AG04450 (cell line): Measurements from ENCODE around the gene PITHD1. TPM values are rescaled to one million over a fixed set of nuclear protein-coding genes. Genes with fewer than 3 reads are reported as not detected.

Source experiments
- CTCF ChIA-PET: fragments of 300-600, 350-600 bp; formaldehyde crosslinking; extraction: SDS; loops from one replicate; lab custom pipeline; 2022; ENCODE audit warnings: antibody characterized with exemption, inconsistent platforms; lab: Charles Lee
- POLR2A ChIA-PET: fragments of 350-600 bp; formaldehyde crosslinking; extraction: SDS; loops from one replicate; lab custom pipeline; 2021; ENCODE audit warnings: antibody characterized with exemption, inconsistent platforms; lab: Yijun Ruan, JAX
- DNase-seq: peaks from one replicate; pipeline ENCODE4 v3.0.0-alpha.2; 2011; ENCODE audit warnings: low read depth, low spot score
- H3K27ac ChIP-seq: one replicate; pipeline ENCODE4 v1.5.1; 2012; ENCODE audit warnings: low read depth, low read length, control low read depth
- H3K27me3 ChIP-seq: one replicate; pipeline ENCODE4 v1.6.0; 2012; ENCODE audit warnings: low read length; ENCODE audit not compliant: control insufficient read depth, insufficient read depth
- H3K4me3 ChIP-seq: 2 replicates; pipeline ENCODE4 v1.5.1; 2011; ENCODE audit warnings: mild to moderate bottlenecking, low read depth, low read length, control low read depth
- H3K9me3 ChIP-seq: 2 replicates; pipeline ENCODE4 v1.5.1; 2012; ENCODE audit warnings: low read length; ENCODE audit not compliant: control insufficient read depth, insufficient read depth
- CTCF ChIP-seq: IDR thresholded peaks from 2 replicates; pipeline ENCODE4 v1.5.1; 2011; ENCODE audit warnings: low read depth, low read length, control low read depth, inconsistent platforms
- polyA plus RNA-seq: library from polyadenylated mRNA; depleted of rRNA; stranded (reverse); fragments of >200 nt; gene quantifications from 2 replicates; pipeline ENCODE4 v1.2.3, GENCODE V29; 2011; rRNA removed

The PITHD1 gene
- polyA plus RNA-seq, 1 experiment = 41.1 TPM

DNA sequence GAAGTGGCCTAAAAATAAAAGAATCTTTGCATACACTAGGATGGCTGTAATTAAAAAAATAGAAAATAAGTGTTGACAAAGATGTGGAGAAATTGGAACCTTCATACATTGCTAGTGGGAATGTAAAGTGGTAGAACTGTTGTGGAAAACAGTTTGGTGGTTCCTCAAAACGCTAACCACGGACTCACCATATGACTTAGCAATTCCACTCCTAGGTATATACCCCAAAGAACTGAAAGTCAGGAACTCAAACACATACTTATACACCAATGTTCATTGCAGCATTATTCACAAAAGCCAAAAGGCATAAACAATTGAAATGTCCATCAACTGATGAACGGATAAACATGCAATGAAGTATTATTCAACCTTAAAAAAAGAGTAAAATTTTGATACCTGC lies 57.8 kb downstream of the PITHD1 start:
- no peak for DNase-seq
- Histone ChIP-seq H3K27me3 (peaks cover 7% of the 10 kb centered on the region), H3K9me3 (no peaks in the 10 kb centered on the region), H3K4me3 (no peak overlapping the region), H3K27ac (no peak overlapping the region)
- CTCF ChIA-PET = no interaction called here
- POLR2A ChIA-PET = no interaction called here
- no peak for TF ChIP-seq CTCF

Other genes with a start within 250 kb of the PITHD1 start
- gene E2F2, start 247.2 kb upstream of the PITHD1 start, polyA plus RNA-seq = 0.05 and 0.06 TPM in 2 replicates
- gene ID3, start 218.9 kb upstream of the PITHD1 start, polyA plus RNA-seq = 15.3 and 25.0 TPM in 2 replicates
- 1,898 and 2,055 TPM in 2 replicates for gene RPL11, start 86.6 kb upstream of the PITHD1 start, polyA plus RNA-seq
- gene ELOA, start 34.9 kb upstream of the PITHD1 start, polyA plus RNA-seq = 27.5 and 30.8 TPM in 2 replicates
- 27.1 and 37.8 TPM in 2 replicates for gene LYPLA2, start 12.7 kb downstream of the PITHD1 start, polyA plus RNA-seq
- gene GALE, start 22.3 kb downstream of the PITHD1 start, polyA plus RNA-seq = 19.2 and 21.0 TPM in 2 replicates
- 38.8 and 39.5 TPM in 2 replicates for gene HMGCL, start 47.0 kb downstream of the PITHD1 start, polyA plus RNA-seq
- 2.9 and 3.9 TPM in 2 replicates for gene FUCA1, start 89.9 kb downstream of the PITHD1 start, polyA plus RNA-seq
- gene CNR2, start 134.9 kb downstream of the PITHD1 start, polyA plus RNA-seq = not detected in 2 replicates
- 96.0 and 107 TPM in 2 replicates for gene PNRC2, start 181.4 kb downstream of the PITHD1 start, polyA plus RNA-seq
- 98.7 and 140 TPM in 2 replicates for gene SRSF10, start 201.9 kb downstream of the PITHD1 start, polyA plus RNA-seq